Skeletal muscle tissue (tissue), 4 donors: ENCODE measurements around the gene LBP. TPM values are rescaled to one million over a fixed set of nuclear protein-coding genes. Genes with fewer than 3 reads are reported as not detected.
"Not testable (repeated sequence)": the region's sequence is repeated elsewhere in the genome, so short reads cannot be mapped to it uniquely, and the experiment has no call there.

Experiments used
- H3K27ac ChIP-seq: one replicate; pipeline ENCODE4 v1.7.0; 2013; ENCODE audit warnings: mild to moderate bottlenecking, low read depth, low read length, inconsistent platforms
- H3K27me3 ChIP-seq, 3 donors: one replicate each; pipeline ENCODE4 v1.7.0; 2013; ENCODE audit warnings: low read length in 3 of 3; ENCODE audit not compliant: control insufficient read depth in 3 of 3, insufficient read depth in 3 of 3
- H3K36me3 ChIP-seq, 3 donors: one replicate each; pipeline ENCODE4 v1.7.0; 2013; ENCODE audit warnings: low read length in 3 of 3; ENCODE audit not compliant: control insufficient read depth in 3 of 3, insufficient read depth in 3 of 3
- H3K4me1 ChIP-seq, 3 donors: one replicate each; pipeline ENCODE4 v1.7.0; 2013; ENCODE audit warnings: low read length in 3 of 3, mild to moderate bottlenecking in 3 of 3; ENCODE audit not compliant: control insufficient read depth in 3 of 3, insufficient read depth in 3 of 3
- H3K4me3 ChIP-seq, 3 donors: one replicate each; pipeline ENCODE4 v1.7.0; 2013; ENCODE audit warnings: low read length in 3 of 3
- H3K9ac ChIP-seq, 3 donors: one replicate each; pipeline ENCODE4 v1.7.0; 2013; ENCODE audit warnings: low read length in 3 of 3, mild to moderate bottlenecking in 3 of 3, moderate library complexity in 2 of 3, low read depth in 1 of 3
- H3K9me3 ChIP-seq, 3 donors: one replicate each; pipeline ENCODE4 v1.7.0; 2013; ENCODE audit warnings: low read length in 3 of 3; ENCODE audit not compliant: control insufficient read depth in 3 of 3
- total RNA-seq: library from RNA; depleted of rRNA; stranded (reverse); fragments of >200 nt; gene quantifications from one replicate; pipeline ENCODE4 v1.2.3, GENCODE V29; 2014
- donor health status: Osteomylitis.

LBP gene
- total RNA-seq, 1 donor from 2014 or later = 0.52 TPM

DNA sequence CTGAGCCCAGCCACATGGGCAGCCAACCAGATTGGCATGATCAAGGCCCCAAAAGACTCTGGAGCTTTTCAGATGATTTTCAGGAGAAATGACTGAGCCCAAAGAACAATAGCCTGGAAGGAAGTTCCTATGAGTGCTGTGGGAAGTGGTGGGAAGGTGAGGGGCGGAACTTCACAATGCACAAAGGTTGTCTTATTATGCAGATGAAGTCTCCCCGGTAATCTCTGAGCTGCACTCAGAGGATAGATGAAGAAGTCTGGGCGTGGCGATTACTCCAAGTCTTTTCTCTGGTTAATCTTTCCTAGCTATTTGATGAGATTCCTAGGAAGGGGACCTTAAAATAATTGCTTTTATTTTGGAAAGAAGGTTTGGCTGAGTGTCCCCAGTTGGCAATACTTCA lies 36.9 kb downstream of the LBP start:
- no peak overlapping the region for H3K4me3 ChIP-seq
- H3K36me3 ChIP-seq = no peaks in the 10 kb centered on the region
- no peaks in the 10 kb centered on the region for H3K9me3 ChIP-seq
- no peaks in the 10 kb centered on the region for H3K27me3 ChIP-seq
- no peak overlapping the region for H3K9ac ChIP-seq
- no peaks in the 10 kb centered on the region for H3K4me1 ChIP-seq
- H3K27ac ChIP-seq = no peak overlapping the region

DNA sequence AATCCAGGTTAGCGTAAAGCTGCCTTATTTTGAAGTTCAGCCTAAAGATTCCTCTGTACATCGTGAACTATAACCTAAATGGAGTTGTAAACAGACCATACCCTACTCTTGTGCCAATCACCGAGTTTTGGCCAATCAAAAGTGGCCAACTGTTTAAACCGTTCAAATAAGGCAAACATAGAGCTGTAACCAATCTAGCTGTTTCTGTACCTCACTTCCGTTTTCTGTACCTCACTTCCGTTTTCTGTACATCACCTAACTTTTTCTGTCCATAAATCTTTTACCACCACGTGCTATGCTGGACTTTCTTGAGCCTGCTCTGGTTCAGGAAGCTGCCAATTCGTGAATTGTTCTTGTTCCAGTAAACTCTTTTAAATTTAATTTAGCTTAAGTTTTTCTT lies 39.7 kb downstream of the LBP start:
- Histone ChIP-seq H3K27me3 (no peaks in the 10 kb centered on the region), H3K4me3 (no peak overlapping the region), H3K9ac (no peak overlapping the region), H3K9me3 (peaks cover 0 to 2% (median 0%) of the 10 kb centered on the region in 3 donors), H3K36me3 (no peaks in the 10 kb centered on the region), H3K27ac (no peak overlapping the region), H3K4me1 (no peaks in the 10 kb centered on the region)

- Histone ChIP-seq H3K4me1 (no peaks in the 10 kb centered on the region), H3K27me3 (no peaks in the 10 kb centered on the region), H3K9me3 (peaks cover 0 to 2% (median 0%) of the 10 kb centered on the region in 3 donors), H3K4me3 (no peak overlapping the region), H3K9ac (no peak overlapping the region), H3K36me3 (no peaks in the 10 kb centered on the region), H3K27ac (no peak overlapping the region)
These were observed 40.6 kb downstream of the LBP start for GRCh38 chr20:38386851-38387250.

DNA sequence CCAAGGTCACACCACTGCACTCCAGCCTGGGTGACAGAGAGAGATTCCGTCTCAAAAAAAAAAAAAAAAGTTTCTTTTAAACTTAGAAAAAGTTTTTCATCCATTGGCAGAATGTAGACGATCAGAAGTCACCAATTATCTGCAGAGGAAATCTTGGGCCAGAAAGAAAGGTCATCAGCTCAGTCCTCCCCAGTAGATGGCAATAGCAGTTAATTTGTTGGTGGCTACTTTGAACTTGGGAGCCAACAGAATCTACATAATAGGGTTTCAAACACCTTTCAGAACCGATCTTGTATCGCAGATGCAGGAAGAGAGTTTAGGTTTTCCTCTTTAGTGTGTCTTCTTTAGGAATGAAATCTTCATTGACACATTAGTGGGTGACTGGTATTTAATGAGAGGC lies 41.7 kb downstream of the LBP start:
- Histone ChIP-seq H3K27me3 (no peaks in the 10 kb centered on the region), H3K36me3 (no peaks in the 10 kb centered on the region), H3K9ac (no peak overlapping the region), H3K27ac (no peak overlapping the region), H3K9me3 (peaks cover 0 to 2% (median 0%) of the 10 kb centered on the region in 3 donors), H3K4me3 (no peak overlapping the region), H3K4me1 (no peaks in the 10 kb centered on the region)

- no peak overlapping the region for H3K9ac ChIP-seq
- no peak overlapping the region for H3K27ac ChIP-seq
- H3K9me3 ChIP-seq = peaks cover 0 to 2% (median 0%) of the 10 kb centered on the region in 3 donors
- no peak overlapping the region for H3K4me3 ChIP-seq
- no peaks in the 10 kb centered on the region for H3K4me1 ChIP-seq
- no peaks in the 10 kb centered on the region for H3K36me3 ChIP-seq
- no peaks in the 10 kb centered on the region for H3K27me3 ChIP-seq
These were observed 46.1 kb downstream of the LBP start for GRCh38 chr20:38392356-38392755.

DNA sequence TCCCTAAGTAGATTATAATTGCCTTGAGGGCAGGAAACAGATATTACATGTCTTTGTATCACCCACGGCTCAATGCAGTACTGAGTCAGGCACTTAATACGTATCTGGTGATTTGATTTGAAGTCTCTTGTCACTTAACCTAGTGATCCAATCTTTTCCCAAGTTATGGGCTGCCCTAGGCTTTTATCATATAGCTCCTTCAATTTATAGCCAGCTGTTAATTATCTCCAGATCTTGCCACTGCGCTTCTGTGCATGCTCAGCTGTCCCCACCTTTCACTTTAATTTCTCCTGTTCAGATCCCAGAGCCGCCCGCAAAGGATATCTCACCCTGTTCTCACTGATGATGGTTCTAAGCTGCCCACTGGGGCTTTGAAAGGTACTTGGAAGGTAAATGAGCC lies 47.0 kb downstream of the LBP start:
- Histone ChIP-seq H3K4me1 (no peaks in the 10 kb centered on the region), H3K9ac (no peak overlapping the region), H3K27ac (no peak overlapping the region), H3K4me3 (no peak overlapping the region), H3K27me3 (no peaks in the 10 kb centered on the region), H3K9me3 (peaks cover 0 to 2% (median 0%) of the 10 kb centered on the region in 3 donors), H3K36me3 (no peaks in the 10 kb centered on the region)

DNA sequence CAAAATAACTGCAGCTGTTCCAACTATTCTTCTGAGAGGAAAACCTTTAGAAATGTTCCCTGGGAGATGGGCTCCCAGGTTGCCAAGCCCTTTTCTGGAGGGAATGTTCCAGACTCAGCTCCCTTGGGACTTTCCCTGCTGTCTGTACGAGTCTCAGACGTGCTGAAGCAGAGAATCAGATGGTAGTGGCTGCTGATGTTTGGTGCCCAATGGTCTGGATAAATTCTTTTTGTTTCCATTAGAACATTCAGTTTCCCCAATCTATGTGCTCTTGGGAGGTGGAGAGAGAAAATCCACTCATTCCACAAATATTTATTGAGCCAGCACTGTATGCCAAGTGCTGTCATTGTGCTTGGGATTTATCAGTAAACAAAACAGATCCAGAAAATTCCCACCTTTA lies 48.9 kb downstream of the LBP start:
- Histone ChIP-seq H3K27me3 (no peaks in the 10 kb centered on the region), H3K27ac (no peak overlapping the region), H3K36me3 (no peaks in the 10 kb centered on the region), H3K9ac (no peak overlapping the region), H3K4me1 (no peaks in the 10 kb centered on the region), H3K4me3 (no peak overlapping the region), H3K9me3 (peaks cover 0 to under 1% (median 0%) of the 10 kb centered on the region in 3 donors)

- not testable (repeated sequence) for H3K9me3 ChIP-seq, H3K27ac ChIP-seq, H3K27me3 ChIP-seq, H3K4me3 ChIP-seq, H3K9ac ChIP-seq, H3K36me3 ChIP-seq, H3K4me1 ChIP-seq
These were observed 49.6 kb downstream of the LBP start for GRCh38 chr20:38395751-38396395.

GRCh38 chr20:38402089-38402488 lies 55.8 kb downstream of the LBP start:
- Histone ChIP-seq H3K4me1 (no peaks in the 10 kb centered on the region), H3K27ac (no peak overlapping the region), H3K4me3 (no peak overlapping the region), H3K27me3 (no peaks in the 10 kb centered on the region), H3K36me3 (no peaks in the 10 kb centered on the region), H3K9me3 (no peaks in the 10 kb centered on the region), H3K9ac (no peak overlapping the region)

DNA sequence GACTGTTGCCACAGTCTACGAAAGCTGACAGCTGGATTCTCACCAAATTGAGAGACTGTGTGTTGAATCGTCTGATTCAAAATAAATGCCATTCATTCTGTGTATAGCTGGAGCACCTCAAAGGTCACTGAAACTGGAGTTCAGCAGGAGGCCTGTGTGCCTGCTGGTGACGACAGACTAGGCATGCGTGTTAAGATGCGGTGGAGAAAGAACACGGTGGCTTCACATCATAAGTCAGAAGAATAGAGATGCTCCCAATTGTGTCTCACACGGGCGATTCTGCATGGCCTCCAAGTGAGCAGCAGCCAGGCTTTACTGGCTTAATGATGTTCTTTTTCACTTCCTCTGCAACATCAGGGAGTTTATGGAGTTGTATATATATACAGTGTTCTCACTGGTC lies 56.5 kb downstream of the LBP start:
- no peak overlapping the region for H3K27ac ChIP-seq
- no peaks in the 10 kb centered on the region for H3K4me1 ChIP-seq
- H3K27me3 ChIP-seq = no peaks in the 10 kb centered on the region
- no peak overlapping the region for H3K4me3 ChIP-seq
- no peaks in the 10 kb centered on the region for H3K36me3 ChIP-seq
- no peaks in the 10 kb centered on the region for H3K9me3 ChIP-seq
- H3K9ac ChIP-seq = no peak overlapping the region
